ENCODE data around the gene ANK3. TPM values are rescaled to one million over a fixed set of nuclear protein-coding genes. Genes with fewer than 3 reads are reported as not detected.

ANK3 gene
- total RNA-seq, 2 donors from 2014 or later = 55.4 to 126 TPM

DNA sequence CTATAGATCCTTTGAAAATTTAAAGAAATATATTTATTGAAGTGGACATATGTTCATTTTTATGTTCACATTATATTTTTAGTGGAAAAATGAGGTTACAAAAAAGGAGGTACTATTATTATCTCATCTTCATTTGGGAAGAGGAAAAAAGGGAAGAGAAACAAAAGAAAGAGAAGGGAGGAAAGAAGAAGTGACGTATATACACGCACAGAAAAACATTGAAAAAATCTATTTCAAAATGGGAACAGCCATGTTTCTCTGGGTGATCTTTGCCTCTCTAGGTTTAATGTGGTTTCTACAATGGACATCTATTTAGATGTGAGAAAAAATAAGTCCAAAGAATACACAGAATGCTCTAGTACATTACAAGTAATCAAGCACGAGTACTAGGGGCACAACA lies 14.8 kb downstream of the ANK3 start:
- Histone ChIP-seq H3K9me3 (no peaks in the 10 kb centered on the region), H3K27ac (no peak overlapping the region), H3K27me3 (replicated peaks; ENCODE audit: insufficient read depth) (no peaks in the 10 kb centered on the region), H3K36me3 (no peaks in the 10 kb centered on the region), H3K4me3 (no peak overlapping the region), H3K4me1 (ENCODE audit: control insufficient read depth in 1 of 2, low read depth in 2 of 2) (no peaks in the 10 kb centered on the region)
- TF ChIP-seq CTCF (IDR thresholded peaks at IDR 0.05) = no peak
- no peak for DNase-seq (ENCODE audit: low spot score)
- ATAC-seq (ENCODE audit: insufficient number of reproducible peaks, low FRiP score, low read depth) = no peak

DNA sequence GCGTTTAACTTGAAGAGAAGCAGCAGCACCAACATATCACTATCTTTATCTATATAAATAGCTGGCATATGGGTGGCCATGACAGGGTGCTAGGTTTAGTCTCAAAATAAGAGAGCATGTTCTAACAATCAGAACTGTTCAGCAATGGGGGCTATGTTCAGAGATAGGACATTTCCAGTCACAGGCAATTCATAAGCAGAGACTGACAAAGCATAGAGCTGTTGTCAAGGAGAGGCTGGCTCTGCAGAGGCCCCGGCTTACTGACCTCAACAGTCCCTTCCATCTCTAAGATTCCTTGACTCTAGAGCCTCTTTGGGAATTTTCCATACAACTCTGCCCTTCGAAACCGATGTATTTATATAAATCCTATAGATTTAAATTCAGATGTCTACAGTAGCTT lies 17.2 kb downstream of the ANK3 start:
- no peak for TF ChIP-seq CTCF (IDR thresholded peaks at IDR 0.05)
- H3K36me3 ChIP-seq = no peaks in the 10 kb centered on the region
- H3K9me3 ChIP-seq = no peaks in the 10 kb centered on the region
- H3K4me1 ChIP-seq (ENCODE audit: control insufficient read depth in 1 of 2, low read depth in 2 of 2) = no peaks in the 10 kb centered on the region
- no peak overlapping the region for H3K27ac ChIP-seq
- no peak overlapping the region for H3K4me3 ChIP-seq
- no peaks in the 10 kb centered on the region for H3K27me3 ChIP-seq (replicated peaks; ENCODE audit: insufficient read depth)
- ATAC-seq (ENCODE audit: insufficient number of reproducible peaks, low FRiP score, low read depth) (no peak), DNase-seq (ENCODE audit: low spot score) (no peak)

GRCh38 chr10:60369547-60369930 lies 20.1 kb downstream of the ANK3 start:
- H3K27me3 ChIP-seq (replicated peaks; ENCODE audit: insufficient read depth) = no peaks in the 10 kb centered on the region
- no peak for ATAC-seq (ENCODE audit: insufficient number of reproducible peaks, low FRiP score, low read depth)
- H3K27ac ChIP-seq = no peak overlapping the region
- H3K36me3 ChIP-seq = no peaks in the 10 kb centered on the region
- TF ChIP-seq CTCF (IDR thresholded peaks at IDR 0.05) = no peak
- DNase-seq (ENCODE audit: low spot score) = no peak
- H3K4me1 ChIP-seq (ENCODE audit: control insufficient read depth in 1 of 2, low read depth in 2 of 2) = no peaks in the 10 kb centered on the region
- no peak overlapping the region for H3K4me3 ChIP-seq
- H3K9me3 ChIP-seq = no peaks in the 10 kb centered on the region

DNA sequence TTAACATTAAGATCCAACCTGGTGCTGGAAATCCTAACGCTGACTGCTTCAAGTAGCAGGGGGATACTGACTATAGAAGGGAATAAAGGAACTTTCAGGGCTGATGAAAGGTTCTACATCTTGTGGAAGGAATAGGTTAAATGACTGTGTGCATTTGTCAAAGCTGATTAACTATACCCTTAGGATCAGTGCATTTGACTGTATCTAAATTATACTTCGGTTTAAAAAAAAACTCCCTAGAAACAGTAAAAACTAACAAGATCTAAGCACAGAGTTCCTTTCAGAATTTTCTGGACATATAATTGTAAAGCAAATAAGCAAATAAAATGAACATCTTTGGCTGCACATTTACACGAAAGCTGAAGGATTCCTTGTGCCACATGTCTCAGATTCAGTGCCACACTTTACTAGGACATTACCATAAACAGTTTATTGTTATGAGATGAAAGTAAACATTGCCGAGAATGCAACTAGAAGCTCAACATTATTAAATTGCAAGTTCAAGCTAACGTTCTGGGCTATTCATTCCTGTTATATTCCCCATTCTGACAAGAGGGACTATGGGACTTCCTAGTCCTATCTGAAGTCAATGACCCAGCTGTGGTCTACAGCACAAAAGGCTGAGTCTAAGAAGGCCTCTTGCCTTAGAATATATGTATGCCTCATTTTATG lies 20.7 kb downstream of the ANK3 start:
- TF ChIP-seq CTCF (IDR thresholded peaks at IDR 0.05) = no peak
- H3K9me3 ChIP-seq = no peaks in the 10 kb centered on the region
- H3K36me3 ChIP-seq = no peaks in the 10 kb centered on the region
- H3K27ac ChIP-seq = no peak overlapping the region
- H3K4me1 ChIP-seq (ENCODE audit: control insufficient read depth in 1 of 2, low read depth in 2 of 2) = no peaks in the 10 kb centered on the region
- H3K4me3 ChIP-seq = no peak overlapping the region
- ATAC-seq (ENCODE audit: insufficient number of reproducible peaks, low FRiP score, low read depth) (no peak), DNase-seq (ENCODE audit: low spot score) (no peak)
- H3K27me3 ChIP-seq (replicated peaks; ENCODE audit: insufficient read depth) = no peaks in the 10 kb centered on the region

DNA sequence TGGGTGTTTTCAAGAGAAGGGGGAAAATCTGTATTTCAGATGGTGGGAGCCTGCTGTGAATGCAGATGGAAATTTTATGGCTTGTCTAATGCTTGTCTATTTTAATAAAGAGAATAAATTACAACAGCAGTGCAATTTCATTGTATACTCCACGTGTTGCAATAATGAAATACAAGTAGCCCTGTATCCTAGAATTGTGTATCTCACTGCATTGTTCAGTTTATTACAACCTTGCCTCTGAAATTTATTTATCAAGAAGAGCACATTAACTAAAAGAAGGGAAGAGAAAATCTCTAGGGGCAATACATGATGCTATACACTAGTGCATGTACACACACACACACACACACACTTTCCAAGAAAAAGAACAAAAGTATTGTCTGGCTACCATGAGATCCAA lies 21.8 kb downstream of the ANK3 start:
- Histone ChIP-seq H3K4me3 (no peak overlapping the region), H3K27me3 (replicated peaks; ENCODE audit: insufficient read depth) (no peaks in the 10 kb centered on the region), H3K9me3 (no peaks in the 10 kb centered on the region), H3K4me1 (ENCODE audit: control insufficient read depth in 1 of 2, low read depth in 2 of 2) (no peaks in the 10 kb centered on the region), H3K27ac (no peak overlapping the region), H3K36me3 (no peaks in the 10 kb centered on the region)
- no peak for ATAC-seq (ENCODE audit: insufficient number of reproducible peaks, low FRiP score, low read depth)
- TF ChIP-seq CTCF (IDR thresholded peaks at IDR 0.05) = no peak
- no peak for DNase-seq (ENCODE audit: low spot score)

Data from thoracic aorta (tissue), 2 donors.